Panc1 (cell line): ENCODE measurements around the gene MSH2.

Experiments
- SIN3A ChIP-seq: IDR thresholded peaks from 2 replicates; pipeline ENCODE4 v1.6.1; 2012; ENCODE audit warnings: low read depth, mild to moderate bottlenecking, low read length, moderate library complexity, borderline replicate concordance; ENCODE audit not compliant: insufficient read depth
- TF ChIP-seq, protein P1 (sequence below): fragments of 450-650 bp; IDR thresholded peaks from 2 replicates; pipeline ENCODE4 v1.5.1; 2017; ENCODE audit warnings: mild to moderate bottlenecking

GRCh38 chr2:47375307-47375706, 27.6 kb upstream of the MSH2 start:
- TF ChIP-seq, protein P1, sequence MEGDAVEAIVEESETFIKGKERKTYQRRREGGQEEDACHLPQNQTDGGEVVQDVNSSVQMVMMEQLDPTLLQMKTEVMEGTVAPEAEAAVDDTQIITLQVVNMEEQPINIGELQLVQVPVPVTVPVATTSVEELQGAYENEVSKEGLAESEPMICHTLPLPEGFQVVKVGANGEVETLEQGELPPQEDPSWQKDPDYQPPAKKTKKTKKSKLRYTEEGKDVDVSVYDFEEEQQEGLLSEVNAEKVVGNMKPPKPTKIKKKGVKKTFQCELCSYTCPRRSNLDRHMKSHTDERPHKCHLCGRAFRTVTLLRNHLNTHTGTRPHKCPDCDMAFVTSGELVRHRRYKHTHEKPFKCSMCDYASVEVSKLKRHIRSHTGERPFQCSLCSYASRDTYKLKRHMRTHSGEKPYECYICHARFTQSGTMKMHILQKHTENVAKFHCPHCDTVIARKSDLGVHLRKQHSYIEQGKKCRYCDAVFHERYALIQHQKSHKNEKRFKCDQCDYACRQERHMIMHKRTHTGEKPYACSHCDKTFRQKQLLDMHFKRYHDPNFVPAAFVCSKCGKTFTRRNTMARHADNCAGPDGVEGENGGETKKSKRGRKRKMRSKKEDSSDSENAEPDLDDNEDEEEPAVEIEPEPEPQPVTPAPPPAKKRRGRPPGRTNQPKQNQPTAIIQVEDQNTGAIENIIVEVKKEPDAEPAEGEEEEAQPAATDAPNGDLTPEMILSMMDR, result no peak
- no peak for TF ChIP-seq SIN3A
